GM21737 (cell line): ENCODE measurements around the gene MAP2K6.

Experiments used
- ATAC-seq: cut with Tn5 transposase; IDR thresholded peaks from one replicate; pipeline ENCODE4 v1.9.1; 2021; ENCODE audit warnings: mild to moderate bottlenecking, moderate library complexity; ENCODE audit not compliant: unreplicated experiment

The MAP2K6 gene

DNA sequence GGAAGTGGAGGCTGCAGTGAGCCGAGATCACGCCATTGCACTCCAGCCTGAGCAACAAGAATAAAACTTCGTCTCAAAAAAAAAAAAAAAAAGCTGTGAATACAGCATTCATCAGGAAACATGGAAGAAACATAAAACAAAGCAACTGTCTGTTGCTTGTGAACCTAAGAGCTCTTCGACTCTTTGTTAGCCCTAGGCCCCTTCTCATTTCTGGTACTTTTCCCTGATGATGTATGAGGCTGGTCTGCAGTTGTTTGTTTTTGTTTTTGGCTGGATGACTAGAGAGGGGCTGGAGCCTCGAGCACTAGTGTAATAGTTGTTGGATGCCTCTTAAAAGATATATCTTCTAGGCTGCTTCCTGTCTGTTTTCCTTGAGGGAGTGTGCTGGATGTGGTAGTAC, 113.5 kb downstream of the MAP2K6 start:
- ATAC-seq = no peak

DNA sequence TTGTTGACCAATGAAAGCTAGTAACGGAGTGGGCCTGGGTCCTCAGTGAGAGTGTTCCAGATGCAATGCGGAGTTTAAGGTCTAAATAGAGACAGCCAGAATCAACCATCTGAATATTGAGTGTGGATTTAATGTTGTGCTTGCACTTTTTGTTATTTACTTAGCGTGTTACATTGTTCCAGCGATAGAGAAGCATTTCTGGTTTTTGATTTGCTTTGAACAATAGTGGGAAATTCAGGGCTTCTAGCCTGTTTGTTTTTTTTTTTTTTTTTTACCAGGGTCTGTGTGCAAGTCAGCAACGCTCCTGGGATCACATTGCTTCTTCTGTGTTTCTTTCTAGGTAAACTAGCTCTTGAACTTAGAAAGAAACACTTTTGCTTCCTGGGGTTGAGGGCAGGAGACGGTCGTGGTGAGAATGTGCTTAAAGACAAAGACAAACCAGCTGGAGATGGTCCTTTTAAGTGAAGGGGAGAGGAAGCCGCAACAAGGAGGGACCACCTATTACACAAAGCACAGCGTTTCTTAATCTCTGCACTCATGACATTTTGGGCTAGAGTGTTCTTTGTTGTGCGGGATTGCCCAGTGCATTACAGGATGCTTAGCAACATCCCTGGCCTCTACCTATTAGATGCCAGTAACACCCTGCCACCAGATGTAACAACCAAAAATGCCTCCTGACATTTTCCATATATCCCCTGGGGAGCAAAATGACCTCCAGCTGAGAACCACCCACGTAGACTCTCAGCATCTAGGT, 119.2 kb downstream of the MAP2K6 start:
- no peak for ATAC-seq

DNA sequence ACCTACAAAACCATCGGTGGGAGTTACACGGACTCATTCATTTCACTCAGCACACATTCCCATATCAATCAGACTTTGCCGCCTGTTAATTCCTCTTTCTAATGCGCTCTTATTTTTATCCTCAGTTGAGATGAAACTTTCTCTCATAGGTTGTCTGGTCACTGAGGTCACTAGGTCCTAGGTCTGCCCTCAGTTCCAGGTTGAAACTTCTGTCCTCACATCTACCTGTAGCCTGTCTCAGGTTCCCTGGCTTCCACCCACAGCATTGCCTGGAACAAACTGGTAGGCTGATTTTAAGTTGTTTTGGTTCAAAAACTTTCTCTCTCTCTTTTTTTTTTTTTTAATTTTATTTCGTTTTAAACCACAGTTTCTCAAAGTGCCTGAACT, 119.7 kb downstream of the MAP2K6 start:
- no peak for ATAC-seq

DNA sequence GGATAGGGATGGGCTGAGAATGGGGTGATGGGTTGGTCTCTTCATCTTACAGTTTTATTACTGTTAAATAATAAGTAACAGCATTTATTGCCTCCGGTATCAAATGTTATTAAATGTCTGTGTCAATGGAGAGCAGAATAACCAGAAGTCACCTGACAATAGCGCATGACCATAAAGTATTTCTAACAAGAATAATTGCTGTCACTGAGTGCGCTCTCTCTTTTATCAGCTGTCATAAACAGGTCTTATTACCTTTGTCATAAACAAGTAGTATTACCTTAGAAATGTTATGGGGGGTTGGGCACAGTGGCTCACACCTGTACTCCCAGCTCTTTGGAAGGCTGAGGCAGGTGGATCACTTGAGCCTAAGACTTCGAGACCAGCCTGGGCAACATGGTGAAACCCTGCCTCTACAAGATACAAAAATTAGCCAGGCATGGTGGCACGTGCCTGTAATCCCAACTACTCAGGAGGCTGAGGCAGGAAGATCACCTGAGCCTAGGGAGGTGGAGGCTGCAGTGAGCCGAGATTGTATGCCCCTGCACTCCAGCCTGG, 120.6 kb downstream of the MAP2K6 start:
- no peak for ATAC-seq

DNA sequence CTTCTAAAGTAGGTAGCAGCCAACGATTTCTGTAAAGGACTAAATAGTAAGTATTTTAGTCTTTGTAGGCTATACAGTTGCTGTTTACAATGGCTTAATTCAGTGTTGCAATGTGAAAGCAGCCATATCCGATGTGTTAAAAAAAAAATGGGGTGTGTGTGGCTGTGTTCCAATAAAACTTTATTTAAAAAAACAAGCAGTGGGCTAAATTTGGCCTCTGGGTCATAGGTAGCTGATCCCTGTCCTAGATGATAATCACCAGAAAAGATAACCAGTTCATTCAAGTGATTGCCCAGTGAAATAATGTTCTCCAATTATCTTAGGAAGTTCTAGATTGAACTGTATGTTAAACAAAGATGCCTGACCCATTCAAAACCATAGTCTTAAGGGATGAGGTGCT, 124.3 kb downstream of the MAP2K6 start:
- no peak for ATAC-seq

DNA sequence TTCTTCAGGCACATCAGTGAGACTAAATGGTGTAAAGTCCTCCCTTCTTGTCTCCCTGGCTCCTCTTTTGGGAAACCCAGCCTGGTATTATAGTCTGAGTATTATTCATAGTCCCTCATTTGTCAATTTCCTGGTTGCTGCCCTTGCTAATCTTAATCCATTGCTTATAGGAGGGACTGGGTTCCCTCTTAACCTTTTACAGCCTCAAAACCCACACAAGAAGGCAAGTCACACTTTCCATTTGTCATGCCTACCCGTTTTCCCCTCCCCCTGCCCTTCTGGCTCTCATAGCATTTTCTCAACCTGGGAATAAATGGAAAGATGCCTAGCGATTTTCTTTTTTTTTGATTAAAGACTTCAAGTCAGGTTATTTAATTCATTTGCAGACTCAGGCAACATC, 124.8 kb downstream of the MAP2K6 start:
- no peak for ATAC-seq

DNA sequence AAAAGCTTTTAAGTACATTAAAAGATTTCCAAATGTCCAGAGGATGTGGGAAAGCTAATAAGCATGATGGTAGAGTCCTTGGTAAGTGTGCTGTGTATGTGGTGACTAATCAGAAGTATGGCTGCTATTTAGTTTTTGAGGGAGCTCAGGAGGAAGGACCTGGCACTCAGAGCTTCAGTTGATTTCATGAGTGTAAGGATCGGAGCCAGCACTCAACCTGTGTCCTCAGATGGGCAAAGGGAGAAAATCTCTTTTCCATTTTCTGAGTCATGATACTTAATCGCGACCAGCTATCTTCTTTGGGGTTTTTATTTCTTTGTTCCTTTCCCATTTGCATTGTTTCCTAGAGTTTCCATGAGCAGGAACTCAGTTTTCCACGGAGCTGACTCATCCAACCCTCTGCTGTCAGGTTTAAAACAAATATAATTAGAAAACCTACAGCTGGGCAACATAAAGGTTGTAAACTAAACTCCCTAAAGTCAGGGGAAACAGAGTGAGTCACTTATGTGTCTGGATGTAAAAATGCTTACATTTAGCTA, 125.4 kb downstream of the MAP2K6 start:
- ATAC-seq = no peak

DNA sequence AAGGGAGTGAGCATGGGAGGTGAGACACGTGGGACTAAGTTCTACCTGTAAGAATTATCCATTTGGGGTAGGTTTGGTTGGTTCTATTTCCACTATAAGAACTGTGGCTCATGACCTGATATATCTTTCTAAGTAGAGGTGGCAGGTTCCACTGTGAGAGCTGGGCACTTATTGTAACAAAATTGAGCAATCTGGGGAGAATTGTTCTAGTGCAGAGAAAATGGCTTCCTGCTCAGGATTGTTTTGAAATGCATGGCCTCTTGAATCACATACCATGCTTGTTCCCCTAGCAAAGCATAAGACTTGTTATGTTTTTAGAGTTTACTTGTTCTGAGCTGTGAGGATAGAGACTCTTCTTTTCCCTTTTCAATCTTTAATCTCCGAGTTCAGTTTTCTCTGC, 125.9 kb downstream of the MAP2K6 start:
- no peak for ATAC-seq

DNA sequence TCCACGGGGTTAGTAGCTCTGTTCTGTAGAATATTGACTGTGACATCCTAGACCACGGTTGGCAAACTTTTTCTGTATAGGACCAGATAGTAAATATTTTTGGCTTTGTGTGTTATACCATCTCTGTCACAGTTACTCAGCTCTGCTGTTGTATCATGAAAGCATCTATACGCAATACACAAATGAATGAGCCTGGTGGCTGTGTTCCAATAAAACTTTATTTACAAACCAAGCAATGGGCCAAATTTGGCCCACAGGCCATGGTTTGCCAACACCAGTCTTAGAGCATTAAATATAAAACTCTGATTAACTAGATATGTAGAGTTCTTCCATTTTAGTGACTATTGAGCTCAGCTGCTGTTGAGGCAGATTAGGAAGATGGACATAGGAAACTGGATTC, 132.7 kb downstream of the MAP2K6 start:
- no peak for ATAC-seq

DNA sequence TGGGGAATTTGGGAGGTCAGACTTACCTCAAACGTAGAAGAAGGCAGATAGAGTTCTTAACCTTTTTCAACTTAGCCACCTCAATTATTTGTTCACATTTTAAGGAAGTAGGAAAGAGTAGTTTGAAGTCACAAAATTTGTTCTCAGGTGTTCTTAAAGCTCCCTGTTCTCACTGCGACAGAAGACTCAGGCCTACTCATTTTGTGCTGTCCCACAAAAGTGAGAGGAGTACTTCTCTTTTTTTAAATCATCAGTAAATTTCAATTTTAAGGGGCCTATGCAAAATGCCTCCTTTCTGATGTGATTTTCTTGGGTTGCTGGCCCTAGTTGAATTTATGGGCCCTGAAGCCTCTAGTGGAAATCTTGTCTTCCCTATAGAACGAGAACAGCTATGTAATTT, 133.4 kb downstream of the MAP2K6 start:
- no peak for ATAC-seq

DNA sequence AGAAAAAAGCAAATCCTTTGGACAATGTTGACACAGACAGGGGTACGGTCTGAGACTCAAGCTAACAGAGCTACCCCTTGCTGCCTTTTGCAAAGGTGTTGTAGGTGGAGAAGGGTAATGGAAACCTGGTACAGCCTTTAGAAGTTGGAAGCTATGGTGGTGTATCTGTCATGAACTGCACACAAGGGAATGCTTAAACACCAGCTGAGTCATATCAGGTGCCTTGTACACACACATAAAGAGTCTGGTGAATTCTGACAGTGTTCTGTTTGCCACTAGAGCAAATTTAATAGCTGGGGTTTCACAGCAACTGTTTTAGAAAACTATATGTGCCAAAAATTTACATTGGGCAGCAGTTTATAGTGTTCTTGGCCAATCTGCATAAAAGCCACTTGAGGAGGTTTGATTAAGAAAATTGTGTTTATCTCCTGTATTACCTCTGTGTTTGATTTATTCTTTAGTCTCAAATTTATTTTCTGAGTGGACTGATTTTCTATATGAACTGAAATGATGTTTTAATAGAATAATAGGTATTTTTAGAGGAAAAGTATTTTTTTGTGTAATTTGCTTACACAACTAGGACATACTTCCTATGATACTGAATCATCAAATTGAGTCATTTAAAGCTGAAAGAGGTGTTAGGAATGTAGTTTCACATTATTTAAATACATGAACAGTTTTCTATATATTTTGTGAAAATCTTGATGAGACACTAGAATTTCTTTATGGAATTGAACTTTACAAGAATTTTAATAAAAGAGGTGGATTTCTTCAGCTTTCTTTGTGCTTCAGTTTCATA, 136.9 kb downstream of the MAP2K6 start:
- ATAC-seq = no peak

DNA sequence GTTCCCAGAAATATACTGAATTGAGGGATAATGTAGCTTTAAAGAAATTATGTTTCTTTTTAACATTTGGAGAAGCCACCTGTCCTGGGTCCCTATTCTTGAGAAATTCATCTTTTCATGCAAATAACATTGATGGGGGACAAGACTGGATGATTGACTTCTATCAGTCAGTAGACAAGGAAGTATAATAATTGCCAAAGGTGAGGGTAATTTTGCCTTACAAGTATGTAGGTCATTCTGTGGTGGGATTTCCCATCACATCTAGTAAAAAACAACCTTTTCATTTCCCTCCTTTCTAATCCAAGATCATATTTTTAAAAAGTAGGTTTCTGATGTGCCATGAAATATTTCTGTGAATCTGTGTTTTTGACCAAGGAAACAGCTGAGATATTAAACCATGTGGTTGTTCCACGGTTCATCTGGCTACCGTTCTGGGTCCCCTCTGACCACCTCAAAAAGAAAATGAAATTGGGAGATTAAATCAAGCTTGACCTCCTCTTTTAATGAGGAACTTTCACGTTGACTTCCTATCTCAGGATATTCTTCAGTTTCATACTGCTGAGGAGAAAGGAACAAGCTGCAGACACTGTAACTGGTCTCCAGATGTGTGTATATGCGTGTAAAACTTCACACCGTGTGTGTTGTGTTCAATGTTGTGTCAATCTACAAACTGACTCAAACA, 138.6 kb downstream of the MAP2K6 start:
- no peak for ATAC-seq

DNA sequence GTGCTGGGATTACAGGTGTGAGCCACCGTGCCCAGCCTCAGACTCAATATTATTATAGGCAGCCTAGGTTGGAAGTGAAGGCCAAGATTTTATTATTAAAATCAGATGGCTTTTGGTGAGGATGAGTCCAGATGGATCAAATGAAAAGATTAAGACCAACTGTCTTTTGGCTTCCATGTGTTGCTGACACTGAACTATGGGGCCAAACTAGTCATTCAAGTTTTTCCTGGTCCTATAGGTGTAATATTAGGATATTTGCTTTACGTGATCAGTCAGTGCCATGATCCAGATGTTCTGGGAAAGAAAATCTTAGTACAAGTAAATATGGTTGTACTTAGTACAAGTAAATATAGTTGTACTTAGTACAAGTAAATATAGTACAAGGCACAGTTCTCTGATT, 140.6 kb downstream of the MAP2K6 start:
- no peak for ATAC-seq

DNA sequence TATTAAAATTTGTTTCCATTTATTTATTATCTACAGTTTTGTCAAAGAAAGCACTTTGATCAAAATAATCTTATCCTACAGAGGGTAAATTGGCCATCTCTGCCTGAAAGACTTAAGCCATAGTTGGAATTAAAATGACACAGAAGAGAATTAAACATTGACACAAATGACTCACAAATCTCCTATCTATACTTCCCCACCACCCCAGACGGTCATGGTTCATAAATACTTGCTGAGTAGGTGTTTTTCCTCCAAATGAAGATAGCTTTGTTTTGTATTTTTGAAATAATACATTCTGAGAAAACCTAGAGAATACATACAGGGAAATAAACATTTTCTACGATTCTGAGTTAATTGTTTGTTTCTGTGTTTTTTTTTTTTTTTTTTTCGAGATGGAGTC, 142.8 kb downstream of the MAP2K6 start:
- no peak for ATAC-seq

DNA sequence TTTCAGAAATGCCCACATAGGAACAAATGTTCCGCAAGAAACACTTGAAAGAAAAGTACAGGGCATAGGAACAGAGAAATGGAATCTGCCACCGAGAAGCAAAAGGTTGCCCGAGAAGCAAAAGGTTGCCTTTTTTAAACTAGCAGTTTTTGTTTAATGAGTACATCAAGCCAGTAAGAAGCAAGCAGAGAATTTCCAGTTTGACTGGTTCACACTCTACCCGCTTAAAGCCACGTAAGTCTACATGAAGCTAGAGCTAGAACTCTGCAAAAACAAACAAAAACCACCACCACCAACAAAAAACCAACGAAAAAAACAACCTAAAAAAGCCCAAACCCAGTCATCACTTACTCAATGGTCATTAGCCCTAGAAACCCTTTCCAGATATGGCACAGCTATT, 144.3 kb downstream of the MAP2K6 start:
- ATAC-seq = no peak

DNA sequence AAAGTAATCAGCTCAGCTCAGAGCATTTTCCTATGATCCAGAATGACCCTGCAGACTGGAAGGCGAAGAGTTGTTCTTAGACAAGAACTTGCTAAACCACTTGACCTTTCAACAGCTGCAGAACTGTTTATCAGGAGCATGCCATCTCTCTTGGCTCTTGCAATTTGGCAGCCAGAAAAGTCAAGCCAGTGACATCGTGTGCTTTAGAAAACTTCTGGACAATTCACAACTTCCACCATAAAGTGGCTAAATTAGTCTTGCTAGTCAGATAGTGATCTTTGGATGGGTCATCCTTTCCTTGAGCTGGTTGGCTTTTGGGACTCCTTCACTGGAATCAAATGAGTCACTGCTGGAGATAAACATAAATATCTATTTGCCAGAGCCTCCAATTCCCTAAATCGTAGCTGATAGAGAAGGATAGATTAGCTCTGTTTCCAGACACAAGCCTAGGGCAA, 146.5 kb downstream of the MAP2K6 start:
- no peak for ATAC-seq

DNA sequence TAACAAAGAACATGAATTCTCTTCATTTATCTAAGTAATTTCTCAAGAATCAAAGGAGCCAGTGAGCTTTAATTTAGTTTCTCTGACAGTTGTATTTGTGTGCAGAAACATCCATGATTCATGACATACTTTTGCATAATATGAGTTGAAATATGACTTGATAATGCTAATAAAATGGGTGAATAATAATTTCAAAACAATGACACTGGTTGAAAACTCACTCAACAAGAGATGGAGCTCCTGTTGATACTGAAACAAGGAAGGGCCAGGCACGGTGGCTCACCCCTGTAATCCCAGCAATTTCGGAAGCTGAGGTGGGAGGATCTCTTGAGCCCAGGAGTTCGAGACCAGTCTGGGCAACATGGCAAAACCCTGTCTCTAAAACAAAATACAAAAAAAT, 147.0 kb downstream of the MAP2K6 start:
- no peak for ATAC-seq

DNA sequence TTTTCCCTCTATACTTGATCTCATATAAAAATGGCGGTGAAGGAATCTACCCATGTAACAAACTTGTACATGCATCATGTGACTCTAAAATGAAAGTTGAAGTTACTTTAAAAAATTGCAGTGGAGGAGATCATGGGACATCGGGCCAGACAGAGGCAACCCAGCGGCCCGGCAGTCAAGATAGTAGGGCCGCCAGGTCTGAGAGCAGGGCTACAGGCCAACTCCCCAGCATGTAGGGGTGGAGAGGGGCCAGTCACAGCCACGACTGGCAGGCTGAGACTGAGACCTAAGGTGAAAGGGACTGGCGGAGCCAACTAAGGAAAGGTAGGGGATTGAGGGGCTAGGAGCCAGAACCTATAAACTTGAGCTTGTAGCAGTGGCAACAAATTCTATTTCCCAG, 150.9 kb downstream of the MAP2K6 start:
- no peak for ATAC-seq

DNA sequence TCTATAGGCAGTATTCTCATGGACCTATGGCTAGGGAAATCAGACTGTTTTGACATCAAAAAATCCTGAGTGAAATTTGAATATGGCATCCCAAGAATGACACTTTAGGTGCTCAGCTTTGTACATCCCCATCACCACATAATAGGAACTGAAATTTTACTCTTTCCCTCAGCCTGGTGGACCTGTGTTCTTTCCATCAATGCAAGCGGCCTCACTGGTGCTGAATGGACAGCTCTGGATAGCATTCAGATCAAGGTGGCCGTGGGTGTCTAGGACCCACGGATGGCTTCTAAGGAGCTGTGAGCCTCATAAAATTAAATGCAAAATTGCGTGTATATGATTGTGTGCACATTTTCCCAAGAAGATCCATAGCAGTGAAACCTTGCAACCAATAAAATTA, 152.6 kb downstream of the MAP2K6 start:
- no peak for ATAC-seq

DNA sequence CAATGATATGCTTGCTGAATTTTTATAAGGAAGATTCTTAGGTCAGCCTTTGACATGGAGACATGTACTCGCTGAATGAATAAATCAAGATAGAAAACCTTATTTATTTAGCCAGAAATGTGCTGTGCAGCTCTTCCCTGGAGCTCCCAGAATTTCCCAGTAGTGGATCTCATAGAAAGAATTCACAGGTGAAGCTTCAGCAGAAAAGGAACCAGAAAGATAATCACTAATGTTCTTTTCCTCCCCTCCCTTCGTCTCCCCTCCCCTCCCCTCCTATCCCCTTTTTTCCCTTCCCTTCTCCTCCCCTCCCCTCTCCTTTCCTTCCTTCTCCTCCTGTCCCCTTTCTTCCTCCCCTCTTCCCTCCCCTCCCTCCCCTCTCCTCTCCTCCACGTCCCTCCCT, 158.2 kb downstream of the MAP2K6 start:
- ATAC-seq = no peak

DNA sequence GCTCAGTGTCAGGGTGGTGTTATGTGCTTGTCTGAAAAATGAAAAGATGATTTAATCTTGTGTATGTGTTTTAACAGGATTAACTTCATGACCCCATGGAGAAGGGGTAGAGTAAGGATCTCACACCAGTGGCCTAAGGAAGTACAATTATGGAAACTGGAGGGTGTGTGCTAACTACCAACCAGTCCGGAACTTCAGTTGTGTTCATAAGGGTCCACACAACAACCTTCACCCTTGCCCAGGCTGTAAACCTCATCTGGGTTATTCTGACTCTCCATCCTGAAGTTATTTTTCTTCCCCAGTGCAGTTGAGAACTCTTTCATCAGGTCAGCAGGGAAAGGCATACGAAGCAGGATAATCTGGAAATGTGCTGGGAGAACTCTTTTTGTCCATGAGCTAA, 158.9 kb downstream of the MAP2K6 start:
- no peak for ATAC-seq
